Measurements from ENCODE around the gene CCNF. TPM values are rescaled to one million over a fixed set of nuclear protein-coding genes. Genes with fewer than 3 reads are reported as not detected.

The CCNF gene
- total RNA-seq, 2 experiments from 2014 or later: 43.5 TPM

GRCh38 chr16:2489581-2489980 is 60.3 kb downstream of the CCNF start:
- no peak overlapping the region for H3K27ac Mint-ChIP-seq
- no peaks in the 10 kb centered on the region for H3K9me3 Mint-ChIP-seq
- ATAC-seq: no peak
- no peak overlapping the region for H3K4me3 Mint-ChIP-seq
- H3K27me3 Mint-ChIP-seq: no peaks in the 10 kb centered on the region
- intact Hi-C loops (cut with micrococcal nuclease): no loop called here
- ChIA-PET CTCF (no interaction called here), POLR2A (no interaction called here)
- no peak for TF ChIP-seq CTCF (IDR thresholded peaks at IDR 0.05)
- H3K36me3 Mint-ChIP-seq (ENCODE audit: low read depth): no peaks in the 10 kb centered on the region
- DNase-seq: no peak
- H3K4me1 Mint-ChIP-seq (ENCODE audit: low read depth): peaks cover 21% of the 10 kb centered on the region

- DNase-seq: no peak
- no peak overlapping the region for H3K4me3 Mint-ChIP-seq
- TF ChIP-seq CTCF (IDR thresholded peaks at IDR 0.05): no peak
- no peak for ATAC-seq
- ChIA-PET CTCF (interaction anchor here (2.2 kb wide), 1 partner anchor 11 kb away, joined by 8 read pairs; no protein-coding TSS in a partner anchor), POLR2A (no interaction called here)
- H3K4me1 Mint-ChIP-seq (ENCODE audit: low read depth): peaks cover 21% of the 10 kb centered on the region
- H3K9me3 Mint-ChIP-seq: no peaks in the 10 kb centered on the region
- H3K27ac Mint-ChIP-seq: no peak overlapping the region
- H3K36me3 Mint-ChIP-seq (ENCODE audit: low read depth): no peaks in the 10 kb centered on the region
- H3K27me3 Mint-ChIP-seq: no peaks in the 10 kb centered on the region
- intact Hi-C loops (cut with micrococcal nuclease): no loop called here
Observed at GRCh38 chr16:2490190-2491105, 61.2 kb downstream of the CCNF start.

GRCh38 chr16:2492292-2492691 is 63.0 kb downstream of the CCNF start:
- ATAC-seq (no peak), DNase-seq (no peak)
- intact Hi-C loops (cut with micrococcal nuclease): no loop called here
- CTCF ChIA-PET: interaction anchor here (2.2 kb wide), 1 partner anchor 9 kb away, joined by 8 read pairs; no protein-coding TSS in a partner anchor
- no peaks in the 10 kb centered on the region for H3K9me3 Mint-ChIP-seq
- POLR2A ChIA-PET: interaction anchor here (1.2 kb wide), 1 partner anchor 23 kb away, joined by 3 read pairs; no protein-coding TSS in a partner anchor
- H3K27ac Mint-ChIP-seq: no peak overlapping the region
- peaks cover 8% of the 10 kb centered on the region for H3K4me1 Mint-ChIP-seq (ENCODE audit: low read depth)
- H3K36me3 Mint-ChIP-seq (ENCODE audit: low read depth): peaks cover 3% of the 10 kb centered on the region
- no peak overlapping the region for H3K4me3 Mint-ChIP-seq
- no peak for TF ChIP-seq CTCF (IDR thresholded peaks at IDR 0.05)
- H3K27me3 Mint-ChIP-seq: no peaks in the 10 kb centered on the region

- no peaks in the 10 kb centered on the region for H3K9me3 Mint-ChIP-seq
- DNase-seq (no peak), ATAC-seq (no peak)
- no peak overlapping the region for H3K27ac Mint-ChIP-seq
- H3K4me3 Mint-ChIP-seq: no peak overlapping the region
- CTCF ChIA-PET: no interaction called here
- TF ChIP-seq CTCF (IDR thresholded peaks at IDR 0.05): no peak
- H3K36me3 Mint-ChIP-seq (ENCODE audit: low read depth): peaks cover 5% of the 10 kb centered on the region
- no peaks in the 10 kb centered on the region for H3K4me1 Mint-ChIP-seq (ENCODE audit: low read depth)
- H3K27me3 Mint-ChIP-seq: no peaks in the 10 kb centered on the region
- POLR2A ChIA-PET: no interaction called here
- intact Hi-C loops (cut with micrococcal nuclease): no loop called here
Observed at GRCh38 chr16:2493605-2494004, 64.4 kb downstream of the CCNF start.

GRCh38 chr16:2494616-2495015 is 65.4 kb downstream of the CCNF start:
- no peak overlapping the region for H3K4me3 Mint-ChIP-seq
- intact Hi-C loops (cut with micrococcal nuclease): no loop called here
- ChIA-PET CTCF (interaction anchor here (1.2 kb wide), 1 partner anchor 300 kb away, joined by 3 read pairs; no protein-coding TSS in a partner anchor), POLR2A (no interaction called here)
- ATAC-seq (no peak), DNase-seq (no peak)
- TF ChIP-seq CTCF (IDR thresholded peaks at IDR 0.05): no peak
- H3K27ac Mint-ChIP-seq: no peak overlapping the region
- no peaks in the 10 kb centered on the region for H3K9me3 Mint-ChIP-seq
- no peaks in the 10 kb centered on the region for H3K27me3 Mint-ChIP-seq
- peaks cover 5% of the 10 kb centered on the region for H3K36me3 Mint-ChIP-seq (ENCODE audit: low read depth)
- H3K4me1 Mint-ChIP-seq (ENCODE audit: low read depth): no peaks in the 10 kb centered on the region

All from activated CD8-positive, alpha-beta T cell treated with anti-CD3 and anti-CD28 coated beads for 36 hours (primary cell).